GM04504 (cell line): ENCODE measurements around the gene HOXA1.
A peak's percentile ranks its signal among the peaks of the same experiment; 100 is the strongest.

Experiments
- DNase-seq: peaks from one replicate; pipeline ENCODE4 v3.0.0-alpha.2; 2012; ENCODE audit warnings: low read depth

The HOXA1 gene

DNA sequence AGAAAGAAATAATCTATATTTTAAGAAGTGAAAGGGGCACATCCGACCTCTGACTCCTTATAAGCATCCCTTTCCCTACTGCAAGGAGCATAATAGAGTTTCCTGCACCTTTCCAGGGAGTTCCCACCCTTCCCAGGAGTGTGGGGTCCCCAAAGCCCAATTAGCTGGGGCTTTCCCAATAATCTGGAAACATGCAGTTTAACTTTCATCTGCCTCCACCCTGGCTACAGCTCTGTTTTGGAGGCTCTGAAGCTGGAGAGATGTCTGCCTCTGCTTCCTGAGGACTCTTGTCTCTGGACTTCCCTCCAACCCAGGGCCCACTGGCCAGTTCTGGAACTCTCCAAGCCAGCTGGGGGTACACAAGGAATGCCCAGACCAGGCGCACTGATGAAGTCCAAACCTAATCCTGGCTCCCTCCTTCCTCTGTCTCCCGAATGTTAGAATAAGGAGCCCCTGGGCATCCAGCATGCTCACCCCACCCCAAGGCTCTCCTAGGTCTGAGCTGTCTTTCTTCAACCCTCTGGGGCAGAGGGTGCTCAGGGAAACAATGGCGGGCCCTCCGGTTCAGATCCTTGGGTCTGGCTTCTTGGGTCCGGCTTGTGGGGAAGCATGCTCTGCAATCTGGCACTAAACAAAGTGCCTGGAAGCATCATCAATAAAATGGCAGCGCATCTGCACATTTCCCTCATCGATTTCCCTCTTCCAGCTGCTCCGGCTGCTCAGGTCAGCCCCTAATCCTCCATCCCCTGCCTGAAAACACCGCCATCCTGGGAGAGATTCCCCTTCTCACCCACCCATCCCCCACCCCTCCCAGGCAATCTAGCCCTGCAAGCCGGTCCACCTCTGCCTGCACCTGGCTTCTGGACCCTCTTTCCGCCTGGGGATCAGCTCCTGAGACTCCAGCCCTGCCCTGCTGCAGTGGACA, 21.4 kb upstream of the HOXA1 start:
- no peak for DNase-seq

DNA sequence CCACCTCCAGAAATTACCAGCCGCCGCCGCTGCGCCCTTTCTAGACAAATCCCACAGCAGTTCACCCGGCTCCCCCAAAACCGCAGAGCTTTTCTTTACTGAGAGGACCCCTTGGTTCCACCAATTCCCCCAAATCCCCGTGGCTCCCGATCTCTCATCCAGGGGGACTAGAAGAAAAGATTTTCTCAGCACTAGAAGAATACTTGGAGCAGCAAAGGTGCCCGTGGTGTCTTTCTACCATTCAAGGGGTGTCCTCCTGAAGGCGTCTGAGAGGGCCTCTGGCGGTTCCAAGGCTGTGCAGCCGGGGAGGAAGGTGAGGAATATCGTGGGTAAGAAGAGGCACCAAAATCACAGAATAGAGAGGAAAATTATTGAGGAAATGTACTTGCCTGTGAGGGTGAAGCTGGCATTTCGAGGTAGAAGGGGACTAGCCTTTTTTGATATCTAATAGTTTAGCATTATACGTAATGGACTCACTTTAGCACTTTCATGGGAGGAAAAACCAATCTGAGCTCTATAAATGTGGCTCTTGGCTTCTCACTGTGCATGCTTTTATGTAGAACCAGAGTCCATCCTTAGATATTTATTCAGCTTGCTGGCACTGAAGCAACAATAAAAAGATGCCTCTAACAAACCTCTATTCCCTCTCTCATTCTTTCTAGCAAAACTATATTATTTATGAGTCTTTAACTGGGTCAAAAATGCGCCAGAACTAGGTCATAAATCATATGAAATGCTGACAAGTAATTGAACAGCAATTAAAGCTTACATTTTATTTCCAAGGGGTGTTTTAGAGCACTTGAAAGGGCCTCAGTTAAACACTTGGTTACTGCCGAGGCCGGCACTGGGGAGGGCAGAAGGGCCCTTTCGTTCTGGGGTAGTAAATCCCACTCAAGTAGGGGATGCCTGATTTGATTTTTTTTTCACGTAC, 20.5 kb upstream of the HOXA1 start:
- no peak for DNase-seq

GRCh38 chr7:27115221-27116026, 19.6 kb upstream of the HOXA1 start:
- no peak for DNase-seq

DNA sequence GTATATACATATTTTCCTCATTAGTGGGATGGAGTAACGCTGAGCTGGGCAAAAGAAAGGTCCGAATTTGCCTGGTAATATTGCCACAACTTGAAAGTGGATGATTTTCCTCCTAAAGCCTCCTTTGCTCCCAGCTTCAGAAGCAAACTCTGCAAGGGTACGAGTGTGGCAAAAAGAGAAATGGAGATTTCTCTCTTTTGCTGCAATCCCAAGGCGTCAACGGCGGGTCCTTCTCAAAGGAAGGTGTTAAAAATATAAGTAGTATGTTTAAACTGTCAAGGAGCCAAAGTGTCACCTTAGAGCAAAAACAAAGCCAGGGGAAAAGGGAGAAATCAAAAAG, 19.1 kb upstream of the HOXA1 start:
- DNase-seq = no peak

GRCh38 chr7:27113991-27114769, 18.4 kb upstream of the HOXA1 start:
- DNase-seq = no peak

- no peak for DNase-seq
Observed at GRCh38 chr7:27112955-27113949, 17.5 kb upstream of the HOXA1 start.

DNA sequence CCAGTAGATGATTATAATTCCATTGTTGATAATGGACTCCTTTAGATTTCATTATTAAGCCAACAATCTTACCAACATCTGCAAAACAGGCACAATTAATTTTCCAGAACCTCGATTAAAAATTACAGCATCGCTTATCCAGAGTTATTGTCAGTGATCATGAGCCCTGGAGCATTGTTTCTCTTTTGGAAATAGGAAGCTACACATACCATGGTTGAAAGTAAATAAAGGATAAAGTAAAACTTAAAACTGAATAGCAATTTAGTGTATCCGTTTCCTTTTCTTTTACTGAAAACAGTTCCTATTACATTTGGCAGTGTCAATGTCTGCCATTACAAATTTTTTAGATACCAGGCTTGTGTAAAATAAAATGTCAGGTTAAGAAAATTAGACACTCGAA, 16.6 kb upstream of the HOXA1 start:
- no peak for DNase-seq

GRCh38 chr7:27111751-27112277, 16.0 kb upstream of the HOXA1 start:
- no peak for DNase-seq

DNA sequence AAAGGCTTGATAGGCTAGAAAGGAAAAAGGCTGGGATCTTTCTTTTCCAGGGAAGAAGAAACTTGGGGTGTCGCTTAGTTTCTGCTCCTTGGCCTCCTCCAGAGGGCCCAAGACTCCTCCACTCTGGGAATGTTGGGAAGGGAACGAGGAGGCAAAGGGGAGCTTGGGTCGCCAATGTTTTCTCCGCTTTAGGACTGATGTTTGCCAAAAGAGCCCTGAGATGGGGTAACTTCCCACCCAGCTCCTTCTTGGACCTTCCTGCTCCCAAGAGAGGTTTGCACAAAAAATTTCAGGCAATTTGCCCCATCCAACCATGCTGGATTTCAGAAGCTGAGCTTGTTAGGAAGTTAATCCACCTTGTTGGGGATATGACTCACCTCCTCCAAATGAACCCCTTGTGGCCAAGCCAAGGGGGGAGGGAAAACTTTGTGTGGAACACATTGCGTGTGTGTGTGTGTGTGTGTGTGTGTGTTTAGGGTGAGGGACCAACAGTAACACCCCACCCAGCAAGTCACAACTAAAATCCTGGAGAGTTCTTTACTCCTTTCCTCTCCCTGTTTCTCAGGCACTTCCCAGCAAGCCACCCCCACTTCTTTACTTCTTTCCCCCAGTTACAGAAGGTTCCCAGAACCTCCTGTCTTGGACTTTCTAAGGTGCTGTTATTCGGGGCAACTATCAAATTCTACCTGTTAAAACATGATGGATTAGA, 15.4 kb upstream of the HOXA1 start:
- peak; percentile 38 for DNase-seq

- peak; percentile 58 for DNase-seq
Observed at GRCh38 chr7:27110186-27111031, 14.6 kb upstream of the HOXA1 start.

GRCh38 chr7:27109466-27110185, 13.8 kb upstream of the HOXA1 start:
- no peak for DNase-seq

GRCh38 chr7:27108390-27109127, 12.8 kb upstream of the HOXA1 start:
- DNase-seq = no peak

GRCh38 chr7:27107391-27108381, 11.9 kb upstream of the HOXA1 start:
- no peak for DNase-seq

DNA sequence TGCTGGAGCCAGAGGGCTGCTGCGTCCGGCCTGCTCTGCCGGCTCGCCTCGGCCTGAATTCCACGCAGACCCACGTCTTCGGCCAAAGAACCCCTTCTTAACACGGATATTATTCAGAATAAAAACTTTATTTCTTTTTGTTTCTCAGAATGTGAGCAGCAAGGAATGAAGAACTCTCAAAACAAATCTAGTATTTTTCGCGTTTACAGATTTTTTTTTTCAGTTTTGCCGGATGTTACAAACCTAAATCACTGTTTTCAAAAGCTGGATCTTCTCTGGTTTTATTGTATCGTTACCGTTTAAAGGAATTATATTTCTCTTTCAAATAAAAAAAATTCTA, 11.1 kb upstream of the HOXA1 start:
- no peak for DNase-seq

DNA sequence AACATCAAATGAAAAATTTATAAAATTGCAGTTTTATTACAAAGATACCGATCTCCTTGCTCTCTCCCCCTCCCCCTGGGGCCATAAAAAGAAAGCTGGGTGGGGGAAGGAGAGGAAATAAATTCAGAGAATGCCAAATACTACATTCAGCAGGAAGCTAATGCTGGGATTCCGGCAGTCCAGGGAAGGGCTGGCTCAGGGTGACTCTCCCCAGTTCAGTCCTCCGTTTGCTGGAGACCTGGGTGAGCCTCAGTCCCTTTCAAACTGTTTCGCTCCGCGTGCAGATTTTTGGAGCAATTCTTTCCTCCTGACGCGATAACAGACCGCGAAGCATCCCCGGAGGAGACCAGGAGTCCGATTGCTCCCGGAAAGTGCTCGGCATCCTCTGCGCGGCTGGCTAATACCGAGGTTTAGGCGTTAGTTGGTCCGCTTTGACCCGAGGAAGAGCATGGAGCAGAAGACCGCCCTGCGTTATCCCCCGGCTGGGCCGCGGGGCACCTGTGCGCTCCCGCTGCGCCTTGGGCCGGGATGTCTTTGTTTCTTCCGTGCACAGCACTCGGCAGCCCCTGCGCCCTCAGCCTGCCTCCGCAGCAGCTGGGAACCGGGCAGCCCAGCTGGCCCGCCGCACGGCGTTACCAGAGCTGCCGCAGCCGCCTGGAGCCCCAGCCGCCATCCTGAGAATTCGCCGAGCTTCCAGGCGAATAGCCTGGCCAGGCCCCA, 10.5 kb upstream of the HOXA1 start:
- DNase-seq = no peak
